SU-DHL-6 (cell line): ENCODE results near the gene PDE6C.

Source experiments
- EZH2phosphoT487 ChIP-seq: fragments of 200-600 bp; sonication (generic), shearing (Covaris generic); conservative IDR thresholded peaks from 2 replicates; pipeline ENCODE4 v1.6.1; 2018; ENCODE audit warnings: mild to moderate bottlenecking, antibody characterized with exemption, low read length, moderate library complexity, mixed read lengths
- TF ChIP-seq, protein P1 (sequence below): fragments of 200-600 bp; sonication (generic); IDR thresholded peaks from one replicate; pipeline ENCODE4 v1.5.1; 2017; ENCODE audit warnings: antibody characterized with exemption, mild to moderate bottlenecking, low read length, moderate library complexity; ENCODE audit not compliant: insufficient read depth, poor library complexity, severe bottlenecking

DNA sequence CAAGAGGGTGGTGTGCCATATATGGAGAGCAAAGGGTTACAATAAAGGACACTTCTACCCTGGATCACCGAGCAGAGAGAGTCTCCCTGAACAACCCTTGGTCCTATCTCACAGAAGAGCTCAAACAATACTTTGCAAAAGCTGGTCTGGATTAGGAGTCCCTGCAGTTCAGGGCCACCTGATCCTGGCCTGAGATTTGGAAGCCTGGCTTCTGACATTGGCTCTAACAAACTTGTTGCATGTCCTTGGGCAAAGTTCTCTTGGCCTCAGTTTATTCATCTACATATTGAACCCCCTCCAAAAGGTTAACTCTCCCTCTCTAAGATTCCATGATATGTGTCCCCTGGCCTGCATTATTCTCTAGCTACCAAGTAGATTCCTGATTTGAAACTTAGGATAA lies 13.0 kb upstream of the PDE6C start:
- TF ChIP-seq, protein P1, sequence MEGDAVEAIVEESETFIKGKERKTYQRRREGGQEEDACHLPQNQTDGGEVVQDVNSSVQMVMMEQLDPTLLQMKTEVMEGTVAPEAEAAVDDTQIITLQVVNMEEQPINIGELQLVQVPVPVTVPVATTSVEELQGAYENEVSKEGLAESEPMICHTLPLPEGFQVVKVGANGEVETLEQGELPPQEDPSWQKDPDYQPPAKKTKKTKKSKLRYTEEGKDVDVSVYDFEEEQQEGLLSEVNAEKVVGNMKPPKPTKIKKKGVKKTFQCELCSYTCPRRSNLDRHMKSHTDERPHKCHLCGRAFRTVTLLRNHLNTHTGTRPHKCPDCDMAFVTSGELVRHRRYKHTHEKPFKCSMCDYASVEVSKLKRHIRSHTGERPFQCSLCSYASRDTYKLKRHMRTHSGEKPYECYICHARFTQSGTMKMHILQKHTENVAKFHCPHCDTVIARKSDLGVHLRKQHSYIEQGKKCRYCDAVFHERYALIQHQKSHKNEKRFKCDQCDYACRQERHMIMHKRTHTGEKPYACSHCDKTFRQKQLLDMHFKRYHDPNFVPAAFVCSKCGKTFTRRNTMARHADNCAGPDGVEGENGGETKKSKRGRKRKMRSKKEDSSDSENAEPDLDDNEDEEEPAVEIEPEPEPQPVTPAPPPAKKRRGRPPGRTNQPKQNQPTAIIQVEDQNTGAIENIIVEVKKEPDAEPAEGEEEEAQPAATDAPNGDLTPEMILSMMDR = no peak
- no peak for TF ChIP-seq EZH2phosphoT487
